IPS-18a (cell line): ENCODE results near the gene BAX.
A peak's percentile ranks its signal among the peaks of the same experiment; 100 is the strongest.
"Not testable (repeated sequence)": the region's sequence is repeated elsewhere in the genome, so short reads cannot be mapped to it uniquely, and the experiment has no call there.

Experiments
- H3K27ac ChIP-seq: one replicate; pipeline ENCODE4 v1.5.1; 2013; ENCODE audit warnings: low read length
- H3K27me3 ChIP-seq: one replicate; pipeline ENCODE4 v1.6.1; 2013; ENCODE audit warnings: mild to moderate bottlenecking, low read length; ENCODE audit not compliant: control insufficient read depth, insufficient read depth
- H3K36me3 ChIP-seq: one replicate; pipeline ENCODE4 v1.6.1; 2013; ENCODE audit warnings: low read depth, low read length; ENCODE audit not compliant: control insufficient read depth
- H3K4me1 ChIP-seq: one replicate; pipeline ENCODE4 v1.6.1; 2013; ENCODE audit warnings: low read depth, low read length; ENCODE audit not compliant: control insufficient read depth
- H3K4me3 ChIP-seq: one replicate; pipeline ENCODE4 v1.5.1; 2013; ENCODE audit warnings: low read length
- H3K9ac ChIP-seq: one replicate; pipeline ENCODE4 v1.6.1; 2013; ENCODE audit warnings: mild to moderate bottlenecking, low read length, moderate library complexity
- H3K9me3 ChIP-seq: one replicate; pipeline ENCODE4 v1.6.1; 2013; ENCODE audit warnings: low read depth, low read length; ENCODE audit not compliant: control insufficient read depth

The BAX gene

DNA sequence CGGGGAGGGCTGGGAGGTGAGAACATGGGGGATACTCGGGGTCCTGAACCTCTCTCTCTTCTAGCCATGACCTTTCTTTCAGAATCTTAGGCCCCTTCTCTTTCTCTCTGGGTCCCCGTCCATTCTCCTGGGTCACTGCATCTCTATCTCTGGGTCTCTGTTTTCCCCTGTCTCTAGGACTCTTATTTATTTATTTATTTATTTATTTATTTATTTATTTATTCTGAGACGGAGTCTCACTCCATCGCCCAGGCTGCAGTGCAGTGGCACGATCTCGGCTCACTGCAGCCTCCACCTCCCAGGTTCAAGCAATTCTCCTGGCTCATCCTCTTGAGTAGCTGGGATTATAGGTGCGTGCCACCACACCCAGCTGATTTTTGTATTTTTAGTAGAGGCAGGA lies 35.4 kb upstream of the BAX start:
- H3K4me3 ChIP-seq, H3K4me1 ChIP-seq, H3K27me3 ChIP-seq, H3K27ac ChIP-seq, H3K9ac ChIP-seq, H3K9me3 ChIP-seq: not testable (repeated sequence)
- peaks cover 18% of the 10 kb centered on the region for H3K36me3 ChIP-seq

DNA sequence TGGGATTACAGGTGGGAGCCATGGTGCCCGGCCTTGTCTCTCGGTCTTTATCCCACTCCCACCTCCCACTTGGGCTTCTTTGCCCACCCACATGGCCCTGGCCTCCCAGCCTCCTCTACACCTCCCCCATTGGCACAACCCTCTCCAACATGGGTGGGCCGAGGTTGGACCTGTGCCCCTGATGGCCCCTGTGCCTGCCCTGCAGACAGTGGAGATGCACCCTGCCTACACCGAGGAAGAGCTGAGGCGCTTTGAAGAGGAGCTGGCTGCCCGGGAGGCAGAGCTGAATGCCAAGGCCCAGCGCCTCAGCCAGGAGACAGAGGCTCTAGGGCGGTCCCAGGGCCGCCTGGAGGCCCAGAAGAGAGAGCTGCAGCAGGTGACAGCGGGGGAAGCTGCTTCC lies 33.7 kb upstream of the BAX start:
- H3K36me3 ChIP-seq = peaks cover 7% of the 10 kb centered on the region
- H3K4me1 ChIP-seq = no peaks in the 10 kb centered on the region
- H3K9ac ChIP-seq = no peak overlapping the region
- no peak overlapping the region for H3K27ac ChIP-seq
- H3K4me3 ChIP-seq = no peak overlapping the region
- no peaks in the 10 kb centered on the region for H3K9me3 ChIP-seq
- H3K27me3 ChIP-seq = no peaks in the 10 kb centered on the region

GRCh38 chr19:48921721-48922500 lies 32.8 kb upstream of the BAX start:
- Histone ChIP-seq H3K4me3 (no peak overlapping the region), H3K9ac (no peak overlapping the region), H3K9me3 (no peaks in the 10 kb centered on the region), H3K27ac (no peak overlapping the region), H3K4me1 (no peaks in the 10 kb centered on the region), H3K36me3 (peaks cover 3% of the 10 kb centered on the region), H3K27me3 (no peaks in the 10 kb centered on the region)

GRCh38 chr19:48922548-48923490 lies 31.9 kb upstream of the BAX start:
- Histone ChIP-seq H3K9ac (no peak overlapping the region), H3K27me3 (no peaks in the 10 kb centered on the region), H3K36me3 (peaks cover 3% of the 10 kb centered on the region), H3K4me3 (no peak overlapping the region), H3K9me3 (no peaks in the 10 kb centered on the region), H3K27ac (no peak overlapping the region), H3K4me1 (no peaks in the 10 kb centered on the region)

- Histone ChIP-seq H3K4me3 (no peak overlapping the region), H3K4me1 (no peaks in the 10 kb centered on the region), H3K27me3 (no peaks in the 10 kb centered on the region), H3K27ac (no peak overlapping the region), H3K36me3 (no peaks in the 10 kb centered on the region), H3K9me3 (no peaks in the 10 kb centered on the region), H3K9ac (no peak overlapping the region)
These were observed 29.3 kb upstream of the BAX start for GRCh38 chr19:48925240-48925843.

DNA sequence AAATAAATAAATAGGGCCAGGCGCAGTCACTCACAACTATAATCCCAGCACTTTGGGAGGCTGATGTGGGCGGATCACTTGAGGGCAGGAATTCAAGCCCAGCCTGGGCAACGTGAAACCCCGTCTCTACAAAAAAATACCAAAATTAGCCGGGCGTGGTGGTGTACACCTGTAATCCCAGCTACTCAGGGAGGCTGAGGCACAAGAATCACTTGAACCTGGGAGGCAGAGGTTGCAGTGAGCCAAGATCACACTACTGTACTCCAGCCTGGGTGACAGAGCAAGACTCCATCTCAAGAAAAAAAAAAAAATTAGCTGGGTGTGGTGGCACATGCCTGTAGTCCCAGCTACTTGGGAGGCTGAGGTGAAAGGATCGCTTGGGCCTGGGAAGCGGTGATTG lies 28.8 kb upstream of the BAX start:
- not testable (repeated sequence) for H3K9ac ChIP-seq, H3K27ac ChIP-seq, H3K36me3 ChIP-seq, H3K4me3 ChIP-seq, H3K27me3 ChIP-seq, H3K4me1 ChIP-seq, H3K9me3 ChIP-seq

- no peaks in the 10 kb centered on the region for H3K4me1 ChIP-seq
- H3K36me3 ChIP-seq = no peaks in the 10 kb centered on the region
- no peak overlapping the region for H3K4me3 ChIP-seq
- H3K27ac ChIP-seq = no peak overlapping the region
- H3K9me3 ChIP-seq = no peaks in the 10 kb centered on the region
- peaks cover 5% of the 10 kb centered on the region for H3K27me3 ChIP-seq
- H3K9ac ChIP-seq = no peak overlapping the region
These were observed 27.8 kb upstream of the BAX start for GRCh38 chr19:48926909-48927308.

DNA sequence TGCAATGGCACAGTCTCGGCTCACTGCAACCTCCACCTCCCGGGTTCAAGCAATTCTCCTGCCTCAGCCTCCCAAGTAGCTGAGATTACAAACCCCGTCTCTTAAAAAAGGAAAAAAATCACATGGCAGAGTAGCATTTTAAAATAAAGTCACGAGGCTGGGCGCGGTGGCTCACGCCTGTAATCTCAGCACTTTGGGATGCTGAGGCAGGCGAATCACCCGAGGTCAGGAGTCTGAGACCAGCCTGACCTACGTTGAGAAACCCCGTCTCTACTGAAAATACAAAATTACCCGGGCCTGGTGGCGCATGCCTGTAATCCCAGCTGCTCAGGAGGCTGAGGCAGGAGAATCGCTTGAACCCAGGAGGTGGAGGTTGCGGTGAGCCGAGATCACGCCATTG lies 27.0 kb upstream of the BAX start:
- not testable (repeated sequence) for H3K4me1 ChIP-seq, H3K9ac ChIP-seq, H3K9me3 ChIP-seq, H3K4me3 ChIP-seq, H3K27ac ChIP-seq, H3K36me3 ChIP-seq
- peaks cover 13% of the 10 kb centered on the region for H3K27me3 ChIP-seq

GRCh38 chr19:48928164-48929025 lies 26.3 kb upstream of the BAX start:
- no peaks in the 10 kb centered on the region for H3K36me3 ChIP-seq
- H3K27me3 ChIP-seq = peaks cover 19% of the 10 kb centered on the region
- H3K27ac ChIP-seq = no peak overlapping the region
- peaks cover 2% of the 10 kb centered on the region for H3K4me1 ChIP-seq
- H3K4me3 ChIP-seq = no peak overlapping the region
- H3K9ac ChIP-seq = no peak overlapping the region
- H3K9me3 ChIP-seq = no peaks in the 10 kb centered on the region

- Histone ChIP-seq H3K27ac (no peak within 1 kb of the TSS), H3K9ac (peak within 1 kb of the TSS; percentile 33), H3K27me3 (peaks cover 37% of the 10 kb centered on the region), H3K9me3 (no peaks in the 10 kb centered on the region), H3K4me3 (peak within 1 kb of the TSS; percentile 57), H3K4me1 (peaks cover 10% of the 10 kb centered on the region), H3K36me3 (no peaks in the 10 kb centered on the region)
These were observed 21.2 kb upstream of the BAX start, which contains the start of gene DHDH for GRCh38 chr19:48933382-48933932. Gene DHDH (plus strand): TSS chr19:48933699. CDS start chr19:48933722, 23 bp downstream.
